ENCODE results near the gene EXD3. TPM values are rescaled to one million over a fixed set of nuclear protein-coding genes. Genes with fewer than 3 reads are reported as not detected.
A peak's percentile ranks its signal among the peaks of the same experiment; 100 is the strongest.

Gene EXD3
- total and polyA plus RNA-seq, 2 of the 13 experiments (the other 11 are each of a cell fraction or from before 2014, with no cell fraction given) = 2.7 to 4.8 TPM

DNA sequence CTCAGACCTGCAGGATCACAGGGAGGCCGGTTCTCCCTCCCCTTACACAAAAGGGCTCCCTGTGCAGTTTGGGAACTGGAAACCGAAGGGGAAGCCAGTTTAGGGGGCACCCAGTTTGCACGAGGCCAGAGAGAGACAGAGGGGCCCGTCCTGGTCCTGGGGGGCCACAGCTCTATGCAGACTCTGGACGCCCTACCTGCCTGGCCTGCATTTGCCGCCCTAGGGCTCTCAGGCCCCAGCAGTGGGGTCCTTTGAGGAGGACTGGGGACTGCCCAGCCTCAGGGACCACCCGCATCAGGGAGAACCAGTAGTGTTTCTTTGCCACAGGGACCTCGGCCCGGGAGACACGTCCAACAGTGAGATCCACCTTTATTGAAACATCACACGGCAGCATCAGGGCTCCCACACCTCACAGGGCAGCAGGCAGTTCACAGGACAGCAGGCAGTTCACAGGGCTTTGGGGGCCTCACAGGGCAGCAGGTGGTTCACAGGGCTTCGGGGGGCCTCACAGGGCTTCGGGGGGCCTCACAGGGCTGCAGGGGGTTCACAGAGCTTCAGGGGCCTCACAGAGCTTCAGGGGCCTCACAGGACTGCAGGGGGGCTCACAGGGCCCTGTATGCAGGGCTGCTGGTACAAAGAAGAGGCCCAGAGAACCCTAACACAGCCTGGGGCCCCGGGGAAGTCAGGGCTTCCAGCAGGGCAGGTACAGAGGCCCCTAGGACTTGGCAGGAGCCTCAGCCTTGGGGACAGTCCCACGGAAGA lies 36.8 kb upstream of the EXD3 start (continued):
- TF ChIP-seq, protein P1, sequence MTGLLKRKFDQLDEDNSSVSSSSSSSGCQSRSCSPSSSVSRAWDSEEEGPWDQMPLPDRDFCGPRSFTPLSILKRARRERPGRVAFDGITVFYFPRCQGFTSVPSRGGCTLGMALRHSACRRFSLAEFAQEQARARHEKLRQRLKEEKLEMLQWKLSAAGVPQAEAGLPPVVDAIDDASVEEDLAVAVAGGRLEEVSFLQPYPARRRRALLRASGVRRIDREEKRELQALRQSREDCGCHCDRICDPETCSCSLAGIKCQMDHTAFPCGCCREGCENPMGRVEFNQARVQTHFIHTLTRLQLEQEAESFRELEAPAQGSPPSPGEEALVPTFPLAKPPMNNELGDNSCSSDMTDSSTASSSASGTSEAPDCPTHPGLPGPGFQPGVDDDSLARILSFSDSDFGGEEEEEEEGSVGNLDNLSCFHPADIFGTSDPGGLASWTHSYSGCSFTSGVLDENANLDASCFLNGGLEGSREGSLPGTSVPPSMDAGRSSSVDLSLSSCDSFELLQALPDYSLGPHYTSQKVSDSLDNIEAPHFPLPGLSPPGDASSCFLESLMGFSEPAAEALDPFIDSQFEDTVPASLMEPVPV (CRISPR knock-in tag; IDR thresholded peaks at IDR 0.05) = no peak
- TF ChIP-seq AHR (CRISPR knock-in tag; IDR thresholded peaks at IDR 0.05) (no peak), NBN (conservative IDR thresholded peaks at IDR 0.05) (no peak), ATF3 (CRISPR knock-in tag; IDR thresholded peaks at IDR 0.05) (no peak), ZEB1 (IDR thresholded peaks at IDR 0.05; ENCODE audit: insufficient replicate concordance, low read depth) (no peak), MAFG (CRISPR knock-in tag; IDR thresholded peaks at IDR 0.05) (no peak), ZNF772 (CRISPR knock-in tag; IDR thresholded peaks at IDR 0.05) (peak; percentile 75; the same call in 1 of the 2 replicates), NFKB2 (CRISPR knock-in tag; IDR thresholded peaks at IDR 0.05; ENCODE audit: borderline replicate concordance) (no peak), ZBTB21 (CRISPR knock-in tag; IDR thresholded peaks at IDR 0.05) (0 out of 2 replicates have a peak, but pooled peaks have one; percentile 24)
- TF ChIP-seq, protein P2, sequence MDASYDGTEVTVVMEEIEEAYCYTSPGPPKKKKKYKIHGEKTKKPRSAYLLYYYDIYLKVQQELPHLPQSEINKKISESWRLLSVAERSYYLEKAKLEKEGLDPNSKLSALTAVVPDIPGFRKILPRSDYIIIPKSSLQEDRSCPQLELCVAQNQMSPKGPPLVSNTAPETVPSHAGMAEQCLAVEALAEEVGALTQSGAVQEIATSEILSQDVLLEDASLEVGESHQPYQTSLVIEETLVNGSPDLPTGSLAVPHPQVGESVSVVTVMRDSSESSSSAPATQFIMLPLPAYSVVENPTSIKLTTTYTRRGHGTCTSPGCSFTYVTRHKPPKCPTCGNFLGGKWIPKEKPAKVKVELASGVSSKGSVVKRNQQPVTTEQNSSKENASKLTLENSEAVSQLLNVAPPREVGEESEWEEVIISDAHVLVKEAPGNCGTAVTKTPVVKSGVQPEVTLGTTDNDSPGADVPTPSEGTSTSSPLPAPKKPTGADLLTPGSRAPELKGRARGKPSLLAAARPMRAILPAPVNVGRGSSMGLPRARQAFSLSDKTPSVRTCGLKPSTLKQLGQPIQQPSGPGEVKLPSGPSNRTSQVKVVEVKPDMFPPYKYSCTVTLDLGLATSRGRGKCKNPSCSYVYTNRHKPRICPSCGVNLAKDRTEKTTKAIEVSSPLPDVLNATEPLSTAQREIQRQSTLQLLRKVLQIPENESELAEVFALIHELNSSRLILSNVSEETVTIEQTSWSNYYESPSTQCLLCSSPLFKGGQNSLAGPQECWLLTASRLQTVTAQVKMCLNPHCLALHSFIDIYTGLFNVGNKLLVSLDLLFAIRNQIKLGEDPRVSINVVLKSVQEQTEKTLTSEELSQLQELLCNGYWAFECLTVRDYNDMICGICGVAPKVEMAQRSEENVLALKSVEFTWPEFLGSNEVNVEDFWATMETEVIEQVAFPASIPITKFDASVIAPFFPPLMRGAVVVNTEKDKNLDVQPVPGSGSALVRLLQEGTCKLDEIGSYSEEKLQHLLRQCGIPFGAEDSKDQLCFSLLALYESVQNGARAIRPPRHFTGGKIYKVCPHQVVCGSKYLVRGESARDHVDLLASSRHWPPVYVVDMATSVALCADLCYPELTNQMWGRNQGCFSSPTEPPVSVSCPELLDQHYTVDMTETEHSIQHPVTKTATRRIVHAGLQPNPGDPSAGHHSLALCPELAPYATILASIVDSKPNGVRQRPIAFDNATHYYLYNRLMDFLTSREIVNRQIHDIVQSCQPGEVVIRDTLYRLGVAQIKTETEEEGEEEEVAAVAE (CRISPR knock-in tag; IDR thresholded peaks at IDR 0.05; ENCODE audit: borderline replicate concordance) = no peak
- TF ChIP-seq, protein P3, sequence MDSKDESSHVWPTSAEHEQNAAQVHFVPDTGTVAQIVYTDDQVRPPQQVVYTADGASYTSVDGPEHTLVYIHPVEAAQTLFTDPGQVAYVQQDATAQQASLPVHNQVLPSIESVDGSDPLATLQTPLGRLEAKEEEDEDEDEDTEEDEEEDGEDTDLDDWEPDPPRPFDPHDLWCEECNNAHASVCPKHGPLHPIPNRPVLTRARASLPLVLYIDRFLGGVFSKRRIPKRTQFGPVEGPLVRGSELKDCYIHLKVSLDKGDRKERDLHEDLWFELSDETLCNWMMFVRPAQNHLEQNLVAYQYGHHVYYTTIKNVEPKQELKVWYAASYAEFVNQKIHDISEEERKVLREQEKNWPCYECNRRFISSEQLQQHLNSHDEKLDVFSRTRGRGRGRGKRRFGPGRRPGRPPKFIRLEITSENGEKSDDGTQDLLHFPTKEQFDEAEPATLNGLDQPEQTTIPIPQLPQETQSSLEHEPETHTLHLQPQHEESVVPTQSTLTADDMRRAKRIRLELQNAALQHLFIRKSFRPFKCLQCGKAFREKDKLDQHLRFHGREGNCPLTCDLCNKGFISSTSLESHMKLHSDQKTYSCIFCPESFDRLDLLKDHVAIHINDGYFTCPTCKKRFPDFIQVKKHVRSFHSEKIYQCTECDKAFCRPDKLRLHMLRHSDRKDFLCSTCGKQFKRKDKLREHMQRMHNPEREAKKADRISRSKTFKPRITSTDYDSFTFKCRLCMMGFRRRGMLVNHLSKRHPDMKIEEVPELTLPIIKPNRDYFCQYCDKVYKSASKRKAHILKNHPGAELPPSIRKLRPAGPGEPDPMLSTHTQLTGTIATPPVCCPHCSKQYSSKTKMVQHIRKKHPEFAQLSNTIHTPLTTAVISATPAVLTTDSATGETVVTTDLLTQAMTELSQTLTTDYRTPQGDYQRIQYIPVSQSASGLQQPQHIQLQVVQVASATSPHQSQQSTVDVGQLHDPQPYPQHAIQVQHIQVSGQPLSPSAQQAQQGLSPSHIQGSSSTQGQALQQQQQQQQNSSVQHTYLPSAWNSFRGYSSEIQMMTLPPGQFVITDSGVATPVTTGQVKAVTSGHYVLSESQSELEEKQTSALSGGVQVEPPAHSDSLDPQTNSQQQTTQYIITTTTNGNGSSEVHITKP (CRISPR knock-in tag; IDR thresholded peaks at IDR 0.05; ENCODE audit: low read depth) = no peak
- TF ChIP-seq, protein P4, sequence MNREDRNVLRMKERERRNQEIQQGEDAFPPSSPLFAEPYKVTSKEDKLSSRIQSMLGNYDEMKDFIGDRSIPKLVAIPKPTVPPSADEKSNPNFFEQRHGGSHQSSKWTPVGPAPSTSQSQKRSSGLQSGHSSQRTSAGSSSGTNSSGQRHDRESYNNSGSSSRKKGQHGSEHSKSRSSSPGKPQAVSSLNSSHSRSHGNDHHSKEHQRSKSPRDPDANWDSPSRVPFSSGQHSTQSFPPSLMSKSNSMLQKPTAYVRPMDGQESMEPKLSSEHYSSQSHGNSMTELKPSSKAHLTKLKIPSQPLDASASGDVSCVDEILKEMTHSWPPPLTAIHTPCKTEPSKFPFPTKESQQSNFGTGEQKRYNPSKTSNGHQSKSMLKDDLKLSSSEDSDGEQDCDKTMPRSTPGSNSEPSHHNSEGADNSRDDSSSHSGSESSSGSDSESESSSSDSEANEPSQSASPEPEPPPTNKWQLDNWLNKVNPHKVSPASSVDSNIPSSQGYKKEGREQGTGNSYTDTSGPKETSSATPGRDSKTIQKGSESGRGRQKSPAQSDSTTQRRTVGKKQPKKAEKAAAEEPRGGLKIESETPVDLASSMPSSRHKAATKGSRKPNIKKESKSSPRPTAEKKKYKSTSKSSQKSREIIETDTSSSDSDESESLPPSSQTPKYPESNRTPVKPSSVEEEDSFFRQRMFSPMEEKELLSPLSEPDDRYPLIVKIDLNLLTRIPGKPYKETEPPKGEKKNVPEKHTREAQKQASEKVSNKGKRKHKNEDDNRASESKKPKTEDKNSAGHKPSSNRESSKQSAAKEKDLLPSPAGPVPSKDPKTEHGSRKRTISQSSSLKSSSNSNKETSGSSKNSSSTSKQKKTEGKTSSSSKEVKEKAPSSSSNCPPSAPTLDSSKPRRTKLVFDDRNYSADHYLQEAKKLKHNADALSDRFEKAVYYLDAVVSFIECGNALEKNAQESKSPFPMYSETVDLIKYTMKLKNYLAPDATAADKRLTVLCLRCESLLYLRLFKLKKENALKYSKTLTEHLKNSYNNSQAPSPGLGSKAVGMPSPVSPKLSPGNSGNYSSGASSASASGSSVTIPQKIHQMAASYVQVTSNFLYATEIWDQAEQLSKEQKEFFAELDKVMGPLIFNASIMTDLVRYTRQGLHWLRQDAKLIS (CRISPR knock-in tag; IDR thresholded peaks at IDR 0.05) = 0 out of 2 replicates have a peak, but pooled peaks have one; percentile 43
